Smooth muscle cell (in vitro differentiated cells): Measurements from ENCODE around the gene ITGB8. TPM values are rescaled to one million over a fixed set of nuclear protein-coding genes. Genes with fewer than 3 reads are reported as not detected.
"Not testable (repeated sequence)": the region's sequence is repeated elsewhere in the genome, so short reads cannot be mapped to it uniquely, and the experiment has no call there.

ENCODE experiments used
- DNase-seq: peaks from one replicate; lab custom pipeline; 2025; ENCODE audit not compliant: unreplicated experiment; lab: John Stamatoyannopoulos, UW
- H2AFZ ChIP-seq: fragments of 200-600 bp; sonication (generic); 2 replicates; pipeline ENCODE4 v1.6.0; 2016; ENCODE audit warnings: antibody characterized with exemption, low read depth, mild to moderate bottlenecking
- H3F3A ChIP-seq: fragments of 200-600 bp; sonication (generic); 2 replicates; pipeline ENCODE4 v1.6.0; 2017; ENCODE audit warnings: antibody characterized with exemption, low read depth
- H3K27ac ChIP-seq: fragments of 200-600 bp; sonication (generic); 2 replicates; pipeline ENCODE4 v1.5.1; 2016; ENCODE audit warnings: low read depth, mild to moderate bottlenecking
- H3K27me3 ChIP-seq: fragments of 200-600 bp; sonication (generic); 2 replicates; pipeline ENCODE4 v1.6.1; 2016; ENCODE audit warnings: low read depth, mild to moderate bottlenecking
- H3K36me3 ChIP-seq: fragments of 200-600 bp; sonication (generic); 2 replicates; pipeline ENCODE4 v1.5.1; 2016; ENCODE audit warnings: low read depth
- H3K4me1 ChIP-seq: fragments of 200-600 bp; sonication (generic); 2 replicates; pipeline ENCODE4 v1.5.1; 2016; ENCODE audit warnings: low read depth
- H3K4me2 ChIP-seq: fragments of 200-600 bp; sonication (generic); 2 replicates; pipeline ENCODE4 v1.6.0; 2016; ENCODE audit warnings: mild to moderate bottlenecking
- H3K4me3 ChIP-seq: fragments of 200-600 bp; sonication (generic); 2 replicates; pipeline ENCODE4 v1.5.1; 2016; ENCODE audit warnings: mild to moderate bottlenecking
- H3K79me2 ChIP-seq: fragments of 200-600 bp; sonication (generic); 2 replicates; pipeline ENCODE4 v1.6.0; 2016; ENCODE audit warnings: low read depth, mild to moderate bottlenecking
- H3K9ac ChIP-seq: fragments of 200-600 bp; sonication (generic); 2 replicates; pipeline ENCODE4 v1.6.0; 2016; ENCODE audit warnings: low read depth
- H3K9me3 ChIP-seq: fragments of 200-600 bp; sonication (generic); replicated peaks from 2 replicates; pipeline ENCODE4 v1.5.1; 2016; ENCODE audit warnings: low read depth
- H4K20me1 ChIP-seq: fragments of 200-600 bp; sonication (generic); 2 replicates; pipeline ENCODE4 v1.6.0; 2016; ENCODE audit warnings: low read depth
- WGBS: methylation state at CpG from one replicate; pipeline ENCODE4 v1.1.7; 2016; ENCODE audit warnings: low lambda C conversion rate; 5-methylcytosine and 5-hydroxymethylcytosine counted together
- polyA plus RNA-seq: library from polyadenylated mRNA; unstranded; fragments of >200 nt; fragmentation: Nextera tagmentation; extraction: Ambion mirVana; gene quantifications from 2 replicates; pipeline ENCODE4 v1.2.1, GENCODE V29; 2016
- total RNA-seq: library from RNA; depleted of rRNA; stranded (reverse); fragments of >200 nt; gene quantifications from 2 replicates; pipeline ENCODE4 v1.2.3, GENCODE V29; 2014
- TF ChIP-seq, protein P1 (sequence below): fragments of 200-600 bp; sonication (generic); IDR thresholded peaks from 2 replicates; pipeline ENCODE4 v1.5.1; 2017; ENCODE audit warnings: borderline replicate concordance, mild to moderate bottlenecking, antibody characterized with exemption; ENCODE audit not compliant: insufficient read depth, poor library complexity, severe bottlenecking

The ITGB8 gene
- total and polyA plus RNA-seq, 2 experiments from 2014 or later = 0.38 to 10.2 TPM

DNA sequence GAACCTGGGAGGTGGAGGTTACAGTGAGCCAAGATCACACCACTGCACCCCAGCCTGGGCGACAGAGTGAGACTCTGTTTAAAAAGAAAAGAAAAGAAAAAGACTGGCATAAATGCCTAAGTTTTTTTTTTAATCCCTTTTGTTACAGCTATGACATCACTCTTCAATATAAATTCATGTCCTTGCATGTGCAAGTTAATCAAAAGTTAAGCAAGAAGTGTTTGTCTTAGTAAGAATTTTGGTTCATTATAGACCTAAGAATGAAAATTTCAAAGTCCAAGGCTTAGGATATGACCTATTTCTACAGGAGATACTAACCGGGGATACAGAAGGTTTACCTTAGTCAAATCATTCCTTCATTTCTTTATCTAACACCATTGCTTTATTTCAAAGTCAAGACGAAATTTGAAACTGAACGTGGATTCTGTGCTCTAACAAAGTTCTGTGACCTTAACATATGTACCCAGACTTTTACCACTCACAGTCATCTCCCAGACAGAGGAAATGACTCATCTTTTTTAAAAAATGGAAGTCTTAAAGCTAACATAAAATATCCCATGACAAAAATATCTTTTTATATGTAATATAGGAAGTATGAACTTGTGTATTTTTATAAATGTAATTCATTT is 29.3 kb upstream of the ITGB8 start:
- 60% methylated on average over 4 of the region's 4 CpGs for WGBS
- Histone ChIP-seq H3K4me3 (no peak overlapping the region), H3K27me3 (no peaks in the 10 kb centered on the region), H2AFZ (peak overlapping the region; percentile 28), H3F3A (peaks cover 8% of the 10 kb centered on the region), H3K79me2 (no peaks in the 10 kb centered on the region), H3K36me3 (no peaks in the 10 kb centered on the region), H3K9ac (no peak overlapping the region), H3K4me1 (no peaks in the 10 kb centered on the region), H4K20me1 (no peaks in the 10 kb centered on the region), H3K9me3 (no peaks in the 10 kb centered on the region), H3K27ac (peak overlapping the region; percentile 79), H3K4me2 (peak overlapping the region; percentile 56)
- TF ChIP-seq, protein P1, sequence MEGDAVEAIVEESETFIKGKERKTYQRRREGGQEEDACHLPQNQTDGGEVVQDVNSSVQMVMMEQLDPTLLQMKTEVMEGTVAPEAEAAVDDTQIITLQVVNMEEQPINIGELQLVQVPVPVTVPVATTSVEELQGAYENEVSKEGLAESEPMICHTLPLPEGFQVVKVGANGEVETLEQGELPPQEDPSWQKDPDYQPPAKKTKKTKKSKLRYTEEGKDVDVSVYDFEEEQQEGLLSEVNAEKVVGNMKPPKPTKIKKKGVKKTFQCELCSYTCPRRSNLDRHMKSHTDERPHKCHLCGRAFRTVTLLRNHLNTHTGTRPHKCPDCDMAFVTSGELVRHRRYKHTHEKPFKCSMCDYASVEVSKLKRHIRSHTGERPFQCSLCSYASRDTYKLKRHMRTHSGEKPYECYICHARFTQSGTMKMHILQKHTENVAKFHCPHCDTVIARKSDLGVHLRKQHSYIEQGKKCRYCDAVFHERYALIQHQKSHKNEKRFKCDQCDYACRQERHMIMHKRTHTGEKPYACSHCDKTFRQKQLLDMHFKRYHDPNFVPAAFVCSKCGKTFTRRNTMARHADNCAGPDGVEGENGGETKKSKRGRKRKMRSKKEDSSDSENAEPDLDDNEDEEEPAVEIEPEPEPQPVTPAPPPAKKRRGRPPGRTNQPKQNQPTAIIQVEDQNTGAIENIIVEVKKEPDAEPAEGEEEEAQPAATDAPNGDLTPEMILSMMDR = no peak
- DNase-seq = no peak

DNA sequence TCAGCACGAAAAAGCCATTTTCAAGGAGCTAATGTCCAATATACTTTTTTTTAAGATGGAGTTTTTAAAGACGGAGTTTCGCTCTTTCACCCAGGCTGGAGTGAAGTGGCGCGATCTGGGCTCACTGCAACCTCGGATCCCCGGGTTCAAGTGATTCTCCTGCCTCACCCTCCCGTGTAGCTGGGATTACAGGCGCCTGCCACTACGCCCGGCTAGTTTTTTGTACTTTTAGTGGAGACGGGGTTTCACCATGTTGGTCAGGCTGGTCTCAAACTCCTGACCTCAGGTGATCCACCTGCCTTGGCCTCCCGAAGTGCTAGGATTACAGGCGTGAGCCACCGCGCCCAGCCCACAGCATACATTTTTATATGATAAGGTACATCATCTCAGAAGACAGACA is 28.4 kb upstream of the ITGB8 start:
- H4K20me1 ChIP-seq, H3F3A ChIP-seq, H3K9me3 ChIP-seq, H3K36me3 ChIP-seq, H3K79me2 ChIP-seq, H2AFZ ChIP-seq, H3K4me2 ChIP-seq, H3K9ac ChIP-seq, DNase-seq, H3K27ac ChIP-seq, H3K4me1 ChIP-seq, H3K27me3 ChIP-seq, H3K4me3 ChIP-seq: not testable (repeated sequence)
- 97% methylated on average over 16 of the region's 16 CpGs for WGBS

DNA sequence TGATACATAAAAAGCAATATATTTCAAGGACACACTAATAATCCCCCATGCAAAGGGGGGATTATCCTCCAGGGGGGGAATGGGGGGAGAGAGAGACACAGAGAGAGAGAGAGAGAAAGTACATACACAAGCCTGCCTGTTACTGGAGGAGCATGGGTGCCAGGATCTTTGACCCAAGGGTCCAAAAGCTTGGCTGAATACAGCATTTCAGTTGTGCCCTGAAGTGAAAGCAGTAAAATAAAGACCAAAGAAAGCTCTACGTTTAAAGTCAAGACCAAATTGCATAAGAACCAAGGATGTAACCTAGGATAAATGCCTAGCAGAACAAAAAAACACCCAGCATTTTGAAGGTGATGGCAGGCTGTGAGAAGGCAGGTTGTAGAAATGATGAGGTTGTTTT is 27.8 kb upstream of the ITGB8 start:
- Histone ChIP-seq H3F3A (peaks cover 8% of the 10 kb centered on the region), H3K4me1 (no peaks in the 10 kb centered on the region), H2AFZ (no peak overlapping the region), H3K4me3 (no peak overlapping the region), H3K4me2 (no peak overlapping the region), H3K79me2 (no peaks in the 10 kb centered on the region), H3K27me3 (no peaks in the 10 kb centered on the region), H3K9me3 (no peaks in the 10 kb centered on the region), H3K27ac (no peak overlapping the region), H4K20me1 (no peaks in the 10 kb centered on the region), H3K36me3 (no peaks in the 10 kb centered on the region), H3K9ac (no peak overlapping the region)
- WGBS = 79% methylated on average over 1 of the region's 1 CpG
- TF ChIP-seq, protein P1 = no peak
- DNase-seq = no peak

DNA sequence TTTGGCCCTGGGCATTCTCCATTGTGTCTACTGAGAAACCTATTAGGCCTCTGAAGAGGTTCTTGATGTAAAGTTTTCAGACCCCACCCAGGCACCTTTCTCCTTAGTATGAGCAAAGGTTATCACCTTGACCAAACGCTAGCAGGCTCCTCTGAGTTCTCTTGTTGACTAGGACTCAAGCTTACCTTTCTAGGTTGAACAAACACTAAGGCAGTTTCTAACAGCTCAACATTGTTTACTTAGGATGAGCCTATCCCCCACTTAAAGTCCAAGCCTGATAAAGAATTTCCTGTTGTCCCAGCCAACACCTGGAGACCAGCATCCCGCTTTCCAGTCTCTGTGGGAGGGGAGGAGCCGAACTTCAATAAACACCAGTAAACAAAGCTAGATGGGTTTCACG is 26.3 kb upstream of the ITGB8 start:
- no peak overlapping the region for H2AFZ ChIP-seq
- 89% methylated on average over 4 of the region's 4 CpGs for WGBS
- H3K4me1 ChIP-seq = no peaks in the 10 kb centered on the region
- H3K79me2 ChIP-seq = no peaks in the 10 kb centered on the region
- H3K9ac ChIP-seq = no peak overlapping the region
- no peak overlapping the region for H3K4me2 ChIP-seq
- no peak overlapping the region for H3K27ac ChIP-seq
- no peaks in the 10 kb centered on the region for H4K20me1 ChIP-seq
- H3K27me3 ChIP-seq = no peaks in the 10 kb centered on the region
- no peaks in the 10 kb centered on the region for H3K36me3 ChIP-seq
- H3K9me3 ChIP-seq = no peaks in the 10 kb centered on the region
- TF ChIP-seq, protein P1 = no peak
- H3K4me3 ChIP-seq = no peak overlapping the region
- DNase-seq = no peak
- peaks cover 8% of the 10 kb centered on the region for H3F3A ChIP-seq
